K562 (cell line): Measurements from ENCODE around the gene LSM4. TPM values are rescaled to one million over a fixed set of nuclear protein-coding genes. Genes with fewer than 3 reads are reported as not detected.

Experiments used
- EP300 ChIP-seq: IDR thresholded peaks from 2 replicates; pipeline ENCODE4 v1.6.1; 2012; ENCODE audit warnings: low read length, improper control_type of control experiment
- FOXA3 ChIP-seq, 2 experiments: fragments of 450-650 bp in 1 of 2; sonication (generic) in 1 of 2; formaldehyde crosslinking; IDR thresholded peaks in 1 of 2; conservative IDR thresholded peaks in 1 of 2; 2 replicates each; pipeline versions ENCODE4 v1.4.0 to v1.8.0; 2020 to 2022; ENCODE audit warnings: mild to moderate bottlenecking in 2 of 2, missing genetic modification reagents in 1 of 2
- FOXJ2 ChIP-seq: fragments of 200-800 bp; sonication (Bioruptor generic); IDR thresholded peaks from 2 replicates; pipeline ENCODE4 v1.6.1; 2016; ENCODE audit warnings: missing genetic modification characterization, missing compliant biosample characterization
- HDAC6 ChIP-seq: IDR thresholded peaks from 2 replicates; pipeline ENCODE4 v1.6.1; 2012; ENCODE audit warnings: low read depth, mild to moderate bottlenecking, control low read depth, inconsistent platforms, low read length, moderate library complexity
- JUNB ChIP-seq: fragments of 450-650 bp; formaldehyde crosslinking; conservative IDR thresholded peaks from 2 replicates; pipeline ENCODE4 v1.4.0; 2020; ENCODE audit warnings: mild to moderate bottlenecking
- NR3C1 ChIP-seq: sonication (generic); formaldehyde crosslinking; IDR thresholded peaks from 2 replicates; pipeline ENCODE4 v1.8.1; 2022; ENCODE audit warnings: missing genetic modification reagents
- PTBP1 ChIP-seq: fragments of 200-400 bp; formaldehyde crosslinking; IDR thresholded peaks from 2 replicates; pipeline ENCODE4 v1.6.1; 2017; ENCODE audit warnings: low read depth, low read length
- SNIP1 ChIP-seq: fragments of 450-650 bp; IDR thresholded peaks from 2 replicates; pipeline ENCODE4 v1.7.1; 2017; ENCODE audit warnings: low read depth, mild to moderate bottlenecking
- TAF15 ChIP-seq: fragments of 200-400 bp; formaldehyde crosslinking; IDR thresholded peaks from 2 replicates; pipeline ENCODE4 v1.6.1; 2017; ENCODE audit warnings: mild to moderate bottlenecking, low read depth, low read length, moderate library complexity
- TRIM24 ChIP-seq, 2 experiments: fragments of 450-650 bp; IDR thresholded peaks; 2 replicates each; pipeline ENCODE4 v1.6.1; 2016
- ZBTB17 ChIP-seq: fragments of 450-650 bp; formaldehyde crosslinking; IDR thresholded peaks from 2 replicates; pipeline ENCODE4 v1.4.0; 2020; ENCODE audit warnings: mild to moderate bottlenecking
- polyA plus RNA-seq, 8 experiments: library from polyadenylated mRNA; depleted of rRNA in 4 of 8; stranded (reverse) in 5 of 8; unstranded in 3 of 8; fragments of >200 nt; fragmentation: Nextera tagmentation in 2 of 8; fragmentation: Illumina TruSeq in 1 of 8; extraction: Ambion mirVana in 2 of 8; extraction: Trizol in 1 of 8; gene quantifications; 2 replicates each; pipeline versions ENCODE4 v1.2.1 to v1.2.3, GENCODE V29; 2011 to 2014; ENCODE audit warnings: inconsistent platforms in 1 of 8, missing spikeins in 1 of 8
- total RNA-seq, 7 experiments: library from RNA; depleted of rRNA in 6 of 7; stranded (reverse); fragments of >200 nt in 6 of 7; fragmentation: Illumina TruSeq in 2 of 7; extraction: Trizol in 2 of 7; gene quantifications; 2 replicates each; pipeline versions ENCODE4 v1.2.1 to v1.2.3, GENCODE V29; 2011 to 2021; ENCODE audit warnings: low replicate concordance in 1 of 7
- TF ChIP-seq, protein P1 (sequence below): fragments of 250-450 bp; sonication (Bioruptor Pico); IDR thresholded peaks from 2 replicates; pipeline ENCODE4 v1.4.0; 2020; ENCODE audit warnings: mild to moderate bottlenecking, moderate library complexity
- TF ChIP-seq, protein P2 (sequence below): fragments of 150-350 bp; IDR thresholded peaks from 2 replicates; pipeline ENCODE4 v1.6.1; 2014; ENCODE audit warnings: low read depth, mild to moderate bottlenecking, low read length, borderline replicate concordance
- TF ChIP-seq, protein P3 (sequence below): sonication (generic); formaldehyde crosslinking; IDR thresholded peaks from 2 replicates; pipeline ENCODE4 v1.5.0; 2020; ENCODE audit warnings: missing genetic modification reagents
- TF ChIP-seq, protein P4 (sequence below): sonication (generic); formaldehyde crosslinking; IDR thresholded peaks from 2 replicates; pipeline ENCODE4 v1.8.1; 2023; ENCODE audit warnings: mild to moderate bottlenecking, missing genetic modification reagents
- TF ChIP-seq, protein P5 (sequence below): fragments of 450-650 bp; formaldehyde crosslinking; IDR thresholded peaks from 2 replicates; pipeline ENCODE4 v1.4.0; 2020; ENCODE audit warnings: mild to moderate bottlenecking, moderate library complexity

LSM4 gene
- total and polyA plus RNA-seq, 9 of the 15 experiments (the other 6 are each of a cell fraction or from before 2014, with no cell fraction given), result 11.9 to 763 (median 202) TPM

DNA sequence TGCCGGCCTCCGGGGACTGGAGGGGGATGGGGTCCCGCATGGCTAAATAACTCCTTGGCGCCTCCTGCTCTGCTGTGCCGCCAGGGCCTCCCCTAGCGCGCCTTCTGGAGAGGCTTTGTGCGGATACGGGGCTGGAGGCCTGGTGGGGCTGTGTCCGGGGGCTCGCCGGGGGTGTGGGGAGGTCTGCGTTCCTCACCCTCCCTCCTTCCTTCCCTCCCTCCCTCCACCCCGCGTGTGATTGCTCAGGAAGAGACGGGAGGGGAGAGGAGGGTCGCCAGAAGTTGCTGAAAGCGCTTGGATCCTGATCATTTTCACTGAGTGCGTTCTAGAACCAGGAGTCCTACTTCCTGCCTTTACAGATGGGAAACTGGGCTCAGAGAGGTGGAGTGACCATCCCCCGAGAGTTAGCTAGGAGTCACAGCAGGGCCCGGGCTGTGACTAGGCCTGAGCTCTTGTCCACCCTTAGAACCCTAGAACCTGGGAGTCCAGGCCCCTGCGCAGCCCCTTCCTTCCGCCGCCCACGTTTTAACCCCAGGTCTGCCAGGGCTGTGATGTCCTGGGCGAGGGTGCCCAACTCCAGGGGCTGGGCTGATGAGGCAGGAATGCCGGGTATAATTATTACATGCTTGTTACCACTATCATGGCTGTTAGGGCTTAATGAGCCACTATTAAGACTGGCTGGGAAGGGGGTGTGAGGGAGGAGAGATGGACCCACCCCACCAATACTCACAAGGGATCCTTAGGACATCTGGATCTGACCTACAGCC is 40.7 kb downstream of the LSM4 start (continued):
- TF ChIP-seq, protein P1, sequence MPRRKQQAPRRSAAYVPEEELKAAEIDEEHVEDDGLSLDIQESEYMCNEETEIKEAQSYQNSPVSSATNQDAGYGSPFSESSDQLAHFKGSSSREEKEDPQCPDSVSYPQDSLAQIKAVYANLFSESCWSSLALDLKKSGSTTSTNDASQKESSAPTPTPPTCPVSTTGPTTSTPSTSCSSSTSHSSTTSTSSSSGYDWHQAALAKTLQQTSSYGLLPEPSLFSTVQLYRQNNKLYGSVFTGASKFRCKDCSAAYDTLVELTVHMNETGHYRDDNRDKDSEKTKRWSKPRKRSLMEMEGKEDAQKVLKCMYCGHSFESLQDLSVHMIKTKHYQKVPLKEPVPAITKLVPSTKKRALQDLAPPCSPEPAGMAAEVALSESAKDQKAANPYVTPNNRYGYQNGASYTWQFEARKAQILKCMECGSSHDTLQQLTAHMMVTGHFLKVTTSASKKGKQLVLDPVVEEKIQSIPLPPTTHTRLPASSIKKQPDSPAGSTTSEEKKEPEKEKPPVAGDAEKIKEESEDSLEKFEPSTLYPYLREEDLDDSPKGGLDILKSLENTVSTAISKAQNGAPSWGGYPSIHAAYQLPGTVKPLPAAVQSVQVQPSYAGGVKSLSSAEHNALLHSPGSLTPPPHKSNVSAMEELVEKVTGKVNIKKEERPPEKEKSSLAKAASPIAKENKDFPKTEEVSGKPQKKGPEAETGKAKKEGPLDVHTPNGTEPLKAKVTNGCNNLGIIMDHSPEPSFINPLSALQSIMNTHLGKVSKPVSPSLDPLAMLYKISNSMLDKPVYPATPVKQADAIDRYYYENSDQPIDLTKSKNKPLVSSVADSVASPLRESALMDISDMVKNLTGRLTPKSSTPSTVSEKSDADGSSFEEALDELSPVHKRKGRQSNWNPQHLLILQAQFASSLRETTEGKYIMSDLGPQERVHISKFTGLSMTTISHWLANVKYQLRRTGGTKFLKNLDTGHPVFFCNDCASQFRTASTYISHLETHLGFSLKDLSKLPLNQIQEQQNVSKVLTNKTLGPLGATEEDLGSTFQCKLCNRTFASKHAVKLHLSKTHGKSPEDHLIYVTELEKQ (CRISPR knock-in tag), result no peak
- TF ChIP-seq EP300 (no peak), ZBTB17 (CRISPR knock-in tag) (peak; percentile 49; the same call in 1 of the 2 replicates), FOXJ2 (tag) (no peak; the same call in 1 of the 2 replicates), PTBP1 (no peak), JUNB (no peak), TAF15 (no peak), NR3C1 (CRISPR knock-in tag) (no peak), SNIP1 (no peak), TRIM24 (IDR thresholded peaks at IDR 0.05) (no peak), FOXA3 (CRISPR knock-in tag; conservative IDR thresholded peaks at IDR 0.05 in 1 of 2, IDR thresholded peaks at IDR 0.05 in 1 of 2) (peak in 1 of 2 experiments; percentile 37; a peak in 1 of 4 replicates), HDAC6 (no peak)
- TF ChIP-seq, protein P2, sequence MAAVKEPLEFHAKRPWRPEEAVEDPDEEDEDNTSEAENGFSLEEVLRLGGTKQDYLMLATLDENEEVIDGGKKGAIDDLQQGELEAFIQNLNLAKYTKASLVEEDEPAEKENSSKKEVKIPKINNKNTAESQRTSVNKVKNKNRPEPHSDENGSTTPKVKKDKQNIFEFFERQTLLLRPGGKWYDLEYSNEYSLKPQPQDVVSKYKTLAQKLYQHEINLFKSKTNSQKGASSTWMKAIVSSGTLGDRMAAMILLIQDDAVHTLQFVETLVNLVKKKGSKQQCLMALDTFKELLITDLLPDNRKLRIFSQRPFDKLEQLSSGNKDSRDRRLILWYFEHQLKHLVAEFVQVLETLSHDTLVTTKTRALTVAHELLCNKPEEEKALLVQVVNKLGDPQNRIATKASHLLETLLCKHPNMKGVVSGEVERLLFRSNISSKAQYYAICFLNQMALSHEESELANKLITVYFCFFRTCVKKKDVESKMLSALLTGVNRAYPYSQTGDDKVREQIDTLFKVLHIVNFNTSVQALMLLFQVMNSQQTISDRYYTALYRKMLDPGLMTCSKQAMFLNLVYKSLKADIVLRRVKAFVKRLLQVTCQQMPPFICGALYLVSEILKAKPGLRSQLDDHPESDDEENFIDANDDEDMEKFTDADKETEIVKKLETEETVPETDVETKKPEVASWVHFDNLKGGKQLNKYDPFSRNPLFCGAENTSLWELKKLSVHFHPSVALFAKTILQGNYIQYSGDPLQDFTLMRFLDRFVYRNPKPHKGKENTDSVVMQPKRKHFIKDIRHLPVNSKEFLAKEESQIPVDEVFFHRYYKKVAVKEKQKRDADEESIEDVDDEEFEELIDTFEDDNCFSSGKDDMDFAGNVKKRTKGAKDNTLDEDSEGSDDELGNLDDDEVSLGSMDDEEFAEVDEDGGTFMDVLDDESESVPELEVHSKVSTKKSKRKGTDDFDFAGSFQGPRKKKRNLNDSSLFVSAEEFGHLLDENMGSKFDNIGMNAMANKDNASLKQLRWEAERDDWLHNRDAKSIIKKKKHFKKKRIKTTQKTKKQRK, result no peak
- TF ChIP-seq, protein P3, sequence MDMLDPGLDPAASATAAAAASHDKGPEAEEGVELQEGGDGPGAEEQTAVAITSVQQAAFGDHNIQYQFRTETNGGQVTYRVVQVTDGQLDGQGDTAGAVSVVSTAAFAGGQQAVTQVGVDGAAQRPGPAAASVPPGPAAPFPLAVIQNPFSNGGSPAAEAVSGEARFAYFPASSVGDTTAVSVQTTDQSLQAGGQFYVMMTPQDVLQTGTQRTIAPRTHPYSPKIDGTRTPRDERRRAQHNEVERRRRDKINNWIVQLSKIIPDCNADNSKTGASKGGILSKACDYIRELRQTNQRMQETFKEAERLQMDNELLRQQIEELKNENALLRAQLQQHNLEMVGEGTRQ (CRISPR knock-in tag), result no peak
- TF ChIP-seq, protein P4, sequence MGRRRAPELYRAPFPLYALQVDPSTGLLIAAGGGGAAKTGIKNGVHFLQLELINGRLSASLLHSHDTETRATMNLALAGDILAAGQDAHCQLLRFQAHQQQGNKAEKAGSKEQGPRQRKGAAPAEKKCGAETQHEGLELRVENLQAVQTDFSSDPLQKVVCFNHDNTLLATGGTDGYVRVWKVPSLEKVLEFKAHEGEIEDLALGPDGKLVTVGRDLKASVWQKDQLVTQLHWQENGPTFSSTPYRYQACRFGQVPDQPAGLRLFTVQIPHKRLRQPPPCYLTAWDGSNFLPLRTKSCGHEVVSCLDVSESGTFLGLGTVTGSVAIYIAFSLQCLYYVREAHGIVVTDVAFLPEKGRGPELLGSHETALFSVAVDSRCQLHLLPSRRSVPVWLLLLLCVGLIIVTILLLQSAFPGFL (CRISPR knock-in tag), result no peak
- TF ChIP-seq, protein P5, sequence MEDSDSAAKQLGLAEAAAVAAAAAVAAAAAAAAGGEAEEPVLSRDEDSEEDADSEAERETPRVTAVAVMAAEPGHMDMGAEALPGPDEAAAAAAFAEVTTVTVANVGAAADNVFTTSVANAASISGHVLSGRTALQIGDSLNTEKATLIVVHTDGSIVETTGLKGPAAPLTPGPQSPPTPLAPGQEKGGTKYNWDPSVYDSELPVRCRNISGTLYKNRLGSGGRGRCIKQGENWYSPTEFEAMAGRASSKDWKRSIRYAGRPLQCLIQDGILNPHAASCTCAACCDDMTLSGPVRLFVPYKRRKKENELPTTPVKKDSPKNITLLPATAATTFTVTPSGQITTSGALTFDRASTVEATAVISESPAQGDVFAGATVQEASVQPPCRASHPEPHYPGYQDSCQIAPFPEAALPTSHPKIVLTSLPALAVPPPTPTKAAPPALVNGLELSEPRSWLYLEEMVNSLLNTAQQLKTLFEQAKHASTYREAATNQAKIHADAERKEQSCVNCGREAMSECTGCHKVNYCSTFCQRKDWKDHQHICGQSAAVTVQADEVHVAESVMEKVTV (CRISPR knock-in tag), result no peak
